HEK293 (cell line): Measurements from ENCODE around the gene KIF22.

Experiments used
- ATF2 ChIP-seq: fragments of 450-650 bp; formaldehyde crosslinking; IDR thresholded peaks from 2 replicates; pipeline ENCODE4 v1.5.1; 2016; ENCODE audit warnings: missing biosample characterization, missing genetic modification characterization, low read depth
- KLF10 ChIP-seq: fragments of 450-650 bp; IDR thresholded peaks from 2 replicates; pipeline ENCODE4 v1.5.1; 2018; ENCODE audit warnings: missing biosample characterization, mild to moderate bottlenecking, missing genetic modification characterization
- PATZ1 ChIP-seq: fragments of 450-650 bp; formaldehyde crosslinking; IDR thresholded peaks from 2 replicates; pipeline ENCODE4 v1.5.1; 2016; ENCODE audit warnings: missing biosample characterization, missing genetic modification characterization
- PRDM6 ChIP-seq: fragments of 450-650 bp; formaldehyde crosslinking; IDR thresholded peaks from 2 replicates; pipeline ENCODE4 v1.5.1; 2017; ENCODE audit warnings: missing biosample characterization, missing genetic modification characterization
- RBAK ChIP-seq: fragments of 450-650 bp; formaldehyde crosslinking; IDR thresholded peaks from 2 replicates; pipeline ENCODE4 v1.5.1; 2016; ENCODE audit warnings: missing biosample characterization, missing genetic modification characterization
- REPIN1 ChIP-seq: fragments of 450-650 bp; formaldehyde crosslinking; IDR thresholded peaks from 2 replicates; pipeline ENCODE4 v1.5.1; 2017; ENCODE audit warnings: missing biosample characterization, missing genetic modification characterization, low read depth
- SCRT1 ChIP-seq: fragments of 450-650 bp; formaldehyde crosslinking; IDR thresholded peaks from 2 replicates; pipeline ENCODE4 v1.5.1; 2016; ENCODE audit warnings: missing biosample characterization, missing genetic modification characterization, borderline replicate concordance
- WT1 ChIP-seq: fragments of 450-650 bp; formaldehyde crosslinking; IDR thresholded peaks from 2 replicates; pipeline ENCODE4 v1.5.1; 2016; ENCODE audit warnings: missing biosample characterization, missing genetic modification characterization
- ZNF10 ChIP-seq: fragments of 450-650 bp; formaldehyde crosslinking; IDR thresholded peaks from 2 replicates; pipeline ENCODE4 v1.5.1; 2017; ENCODE audit warnings: missing biosample characterization, missing genetic modification characterization
- ZNF146 ChIP-seq: fragments of 450-650 bp; formaldehyde crosslinking; IDR thresholded peaks from 2 replicates; pipeline ENCODE4 v1.5.1; 2016; ENCODE audit warnings: missing biosample characterization, missing genetic modification characterization
- ZNF157 ChIP-seq: fragments of 450-650 bp; formaldehyde crosslinking; IDR thresholded peaks from 2 replicates; pipeline ENCODE4 v1.5.1; 2016; ENCODE audit warnings: missing biosample characterization, missing genetic modification characterization
- ZNF239 ChIP-seq: fragments of 450-650 bp; formaldehyde crosslinking; IDR thresholded peaks from 2 replicates; pipeline ENCODE4 v1.5.1; 2016; ENCODE audit warnings: missing biosample characterization, missing genetic modification characterization
- ZNF26 ChIP-seq: fragments of 450-650 bp; formaldehyde crosslinking; IDR thresholded peaks from 2 replicates; pipeline ENCODE4 v1.5.1; 2016; ENCODE audit warnings: missing biosample characterization, missing genetic modification characterization
- ZNF266 ChIP-seq: fragments of 450-650 bp; formaldehyde crosslinking; IDR thresholded peaks from 2 replicates; pipeline ENCODE4 v1.5.1; 2016; ENCODE audit warnings: missing biosample characterization, missing genetic modification characterization, low read depth
- ZNF335 ChIP-seq: fragments of 450-650 bp; formaldehyde crosslinking; conservative IDR thresholded peaks from 2 replicates; pipeline ENCODE4 v1.5.1; 2016; ENCODE audit warnings: missing biosample characterization, missing genetic modification characterization
- ZNF423 ChIP-seq: fragments of 450-650 bp; formaldehyde crosslinking; IDR thresholded peaks from 2 replicates; pipeline ENCODE4 v1.5.1; 2016; ENCODE audit warnings: missing biosample characterization, missing genetic modification characterization
- ZNF433 ChIP-seq: fragments of 450-650 bp; formaldehyde crosslinking; IDR thresholded peaks from 2 replicates; pipeline ENCODE4 v1.5.1; 2016; ENCODE audit warnings: missing biosample characterization, missing genetic modification characterization, low read depth
- ZNF513 ChIP-seq: fragments of 450-650 bp; IDR thresholded peaks from 2 replicates; pipeline ENCODE4 v1.5.1; 2018; ENCODE audit warnings: missing biosample characterization, missing genetic modification characterization
- ZNF518A ChIP-seq: fragments of 450-650 bp; formaldehyde crosslinking; conservative IDR thresholded peaks from 2 replicates; pipeline ENCODE4 v1.5.1; 2016; ENCODE audit warnings: low read depth, missing biosample characterization, missing genetic modification characterization
- ZNF677 ChIP-seq: fragments of 450-650 bp; IDR thresholded peaks from 2 replicates; pipeline ENCODE4 v1.5.0; 2018; ENCODE audit warnings: missing biosample characterization, mild to moderate bottlenecking, missing genetic modification characterization, moderate library complexity

The KIF22 gene

GRCh38 chr16:29805232-29806098 lies 14.9 kb downstream of the KIF22 start (continued):
- peak; percentile 100 for TF ChIP-seq ZNF335 (tag by site-specific recombination)
- peak; percentile 80 for TF ChIP-seq ZNF10
- no peak for TF ChIP-seq ZNF266
- TF ChIP-seq ZNF157 (tag by site-specific recombination) = no peak
- no peak; the same call in 1 of the 2 replicates for TF ChIP-seq REPIN1 (tag by site-specific recombination)
- peak; percentile 69; the same call in 1 of the 2 replicates for TF ChIP-seq ZNF146 (tag by site-specific recombination)
- TF ChIP-seq PATZ1 (tag by site-specific recombination) = peak; percentile 100
- no peak for TF ChIP-seq ATF2
- TF ChIP-seq ZNF26 (tag by site-specific recombination) = no peak
- TF ChIP-seq KLF10 (tag by site-specific recombination) = peak; percentile 99
- 0 out of 2 replicates have a peak, but pooled peaks have one; percentile 7 for TF ChIP-seq ZNF513 (tag by site-specific recombination)
- TF ChIP-seq ZNF433 (tag by site-specific recombination) = no peak
- no peak for TF ChIP-seq ZNF423 (tag by site-specific recombination)
- TF ChIP-seq ZNF239 (tag by site-specific recombination) = 0 out of 2 replicates have a peak, but pooled peaks have one; percentile 26
- TF ChIP-seq PRDM6 = peak; percentile 68; the same call in 1 of the 2 replicates
- peak; percentile 81; the same call in 1 of the 2 replicates for TF ChIP-seq WT1
- TF ChIP-seq ZNF518A (tag by site-specific recombination) = peak; percentile 14; the same call in 1 of the 2 replicates
- no peak for TF ChIP-seq RBAK
- TF ChIP-seq SCRT1 (tag by site-specific recombination) = no peak
- TF ChIP-seq ZNF677 (tag by site-specific recombination) = no peak
